DOHH2 (cell line): Measurements from ENCODE around the gene SRPK2.

Experiments used
- H3F3A ChIP-seq: fragments of 200-600 bp; sonication (generic), shearing (Covaris generic); 2 replicates; pipeline ENCODE4 v1.6.0; 2016; ENCODE audit warnings: antibody characterized with exemption, mild to moderate bottlenecking; ENCODE audit not compliant: control insufficient read depth, insufficient read depth
- H3K27ac ChIP-seq: fragments of 200-600 bp; sonication (generic); 2 replicates; pipeline ENCODE4 v1.5.1; 2014; ENCODE audit warnings: low read depth, mild to moderate bottlenecking, low read length, moderate library complexity
- H3K27me3 ChIP-seq: fragments of 200-600 bp; sonication (generic); 2 replicates; pipeline ENCODE4 v1.6.1; 2014; ENCODE audit warnings: mild to moderate bottlenecking, low read length, mixed read lengths; ENCODE audit not compliant: control insufficient read depth
- H3K36me3 ChIP-seq: fragments of 200-600 bp; sonication (generic); 2 replicates; pipeline ENCODE4 v1.6.1; 2014; ENCODE audit warnings: mild to moderate bottlenecking, low read length, moderate library complexity, mixed read lengths; ENCODE audit not compliant: control insufficient read depth
- H3K4me1 ChIP-seq: fragments of 200-600 bp; sonication (generic); 2 replicates; pipeline ENCODE4 v1.6.1; 2014; ENCODE audit warnings: mild to moderate bottlenecking, low read length, mixed read lengths; ENCODE audit not compliant: control insufficient read depth
- H3K4me2 ChIP-seq: fragments of 200-600 bp; sonication (generic); 2 replicates; pipeline ENCODE4 v1.6.0; 2014; ENCODE audit warnings: mild to moderate bottlenecking, low read length, moderate library complexity
- H3K4me3 ChIP-seq: fragments of 200-600 bp; sonication (generic); 2 replicates; pipeline ENCODE4 v1.5.1; 2014; ENCODE audit warnings: mild to moderate bottlenecking, low read length, mixed read lengths
- H3K79me2 ChIP-seq: fragments of 200-600 bp; sonication (generic); 2 replicates; pipeline ENCODE4 v1.6.1; 2014; ENCODE audit warnings: mild to moderate bottlenecking, low read length, mixed read lengths; ENCODE audit not compliant: control insufficient read depth
- H3K9me2 ChIP-seq: fragments of 200-600 bp; sonication (generic); replicated peaks from 2 replicates; pipeline ENCODE4 v1.6.1; 2014; ENCODE audit warnings: mild to moderate bottlenecking, low read length, mixed read lengths; ENCODE audit not compliant: control insufficient read depth
- H3K9me3 ChIP-seq: fragments of 200-600 bp; sonication (generic); 2 replicates; pipeline ENCODE4 v1.6.1; 2014; ENCODE audit warnings: antibody characterized with exemption, low read length, mixed read lengths; ENCODE audit not compliant: control insufficient read depth, insufficient read depth
- H4K20me1 ChIP-seq: fragments of 200-600 bp; sonication (generic); 2 replicates; pipeline ENCODE4 v1.6.0; 2014; ENCODE audit warnings: low read depth, mild to moderate bottlenecking, antibody characterized with exemption, low read length, moderate library complexity; ENCODE audit not compliant: control insufficient read depth, insufficient read depth
- CTCF ChIP-seq: fragments of 200-600 bp; sonication (generic); IDR thresholded peaks from one replicate; pipeline ENCODE4 v1.5.1; 2014; ENCODE audit warnings: antibody characterized with exemption, mild to moderate bottlenecking, low read depth, low read length; ENCODE audit not compliant: poor library complexity, severe bottlenecking
- EZH2phosphoT487 ChIP-seq: fragments of 200-600 bp; sonication (generic); IDR thresholded peaks from 2 replicates; pipeline ENCODE4 v1.6.1; 2017; ENCODE audit warnings: borderline replicate concordance, mild to moderate bottlenecking, antibody characterized with exemption, low read length, moderate library complexity, mixed read lengths

SRPK2 gene

GRCh38 chr7:105377903-105378302, 10.8 kb downstream of the SRPK2 start:
- Histone ChIP-seq H3K9me2 (no peaks in the 10 kb centered on the region), H3K9me3 (no peaks in the 10 kb centered on the region), H4K20me1 (no peaks in the 10 kb centered on the region), H3K79me2 (peaks cover 27% of the 10 kb centered on the region), H3K27ac (no peak overlapping the region), H3K36me3 (no peaks in the 10 kb centered on the region), H3F3A (no peaks in the 10 kb centered on the region), H3K27me3 (no peaks in the 10 kb centered on the region), H3K4me2 (no peak overlapping the region), H3K4me3 (no peak overlapping the region), H3K4me1 (no peaks in the 10 kb centered on the region)
- TF ChIP-seq EZH2phosphoT487 (no peak), CTCF (no peak)

- H3K9me3 ChIP-seq = no peaks in the 10 kb centered on the region
- H4K20me1 ChIP-seq = no peaks in the 10 kb centered on the region
- H3K9me2 ChIP-seq = no peaks in the 10 kb centered on the region
- H3K27ac ChIP-seq = no peak overlapping the region
- H3K36me3 ChIP-seq = no peaks in the 10 kb centered on the region
- no peaks in the 10 kb centered on the region for H3K27me3 ChIP-seq
- peaks cover 30% of the 10 kb centered on the region for H3K79me2 ChIP-seq
- H3K4me3 ChIP-seq = no peak overlapping the region
- TF ChIP-seq EZH2phosphoT487 (no peak), CTCF (no peak)
- H3K4me1 ChIP-seq = no peaks in the 10 kb centered on the region
- 0 out of 2 replicates have a peak, but pooled peaks cover 3% of the 10 kb centered on the region for H3F3A ChIP-seq
- H3K4me2 ChIP-seq = no peak overlapping the region
These were observed 11.7 kb downstream of the SRPK2 start for GRCh38 chr7:105376908-105377533.

- Histone ChIP-seq H3K36me3 (no peaks in the 10 kb centered on the region), H3K27me3 (no peaks in the 10 kb centered on the region), H3K9me3 (no peaks in the 10 kb centered on the region), H3K4me1 (no peaks in the 10 kb centered on the region), H4K20me1 (0 out of 2 replicates have a peak, but pooled peaks cover 4% of the 10 kb centered on the region), H3K4me3 (no peak overlapping the region), H3K9me2 (no peaks in the 10 kb centered on the region), H3K79me2 (peaks cover 32% of the 10 kb centered on the region), H3K4me2 (no peak overlapping the region), H3F3A (0 out of 2 replicates have a peak, but pooled peaks cover 3% of the 10 kb centered on the region), H3K27ac (no peak overlapping the region)
- TF ChIP-seq EZH2phosphoT487 (no peak), CTCF (no peak)
These were observed 18.8 kb downstream of the SRPK2 start for GRCh38 chr7:105369944-105370343.

- Histone ChIP-seq H3F3A (0 out of 2 replicates have a peak, but pooled peaks cover 3% of the 10 kb centered on the region), H3K4me2 (no peak overlapping the region), H3K4me1 (no peaks in the 10 kb centered on the region), H3K36me3 (no peaks in the 10 kb centered on the region), H3K9me2 (no peaks in the 10 kb centered on the region), H3K9me3 (no peaks in the 10 kb centered on the region), H3K27me3 (no peaks in the 10 kb centered on the region), H4K20me1 (0 out of 2 replicates have a peak, but pooled peaks cover 7% of the 10 kb centered on the region), H3K79me2 (peaks cover 29% of the 10 kb centered on the region), H3K27ac (no peak overlapping the region), H3K4me3 (no peak overlapping the region)
- TF ChIP-seq EZH2phosphoT487 = no peak
- TF ChIP-seq CTCF = no peak
These were observed 21.3 kb downstream of the SRPK2 start for GRCh38 chr7:105367458-105367857.
